Smooth muscle cell (in vitro differentiated cells): ENCODE results near the gene ALG14. TPM values are rescaled to one million over a fixed set of nuclear protein-coding genes. Genes with fewer than 3 reads are reported as not detected.

Experiments
- DNase-seq: peaks from one replicate; lab custom pipeline; 2025; ENCODE audit not compliant: unreplicated experiment; lab: John Stamatoyannopoulos, UW
- H2AFZ ChIP-seq: fragments of 200-600 bp; sonication (generic); 2 replicates; pipeline ENCODE4 v1.6.0; 2016; ENCODE audit warnings: antibody characterized with exemption, low read depth, mild to moderate bottlenecking
- H3F3A ChIP-seq: fragments of 200-600 bp; sonication (generic); 2 replicates; pipeline ENCODE4 v1.6.0; 2017; ENCODE audit warnings: antibody characterized with exemption, low read depth
- H3K27ac ChIP-seq: fragments of 200-600 bp; sonication (generic); 2 replicates; pipeline ENCODE4 v1.5.1; 2016; ENCODE audit warnings: low read depth, mild to moderate bottlenecking
- H3K27me3 ChIP-seq: fragments of 200-600 bp; sonication (generic); 2 replicates; pipeline ENCODE4 v1.6.1; 2016; ENCODE audit warnings: low read depth, mild to moderate bottlenecking
- H3K36me3 ChIP-seq: fragments of 200-600 bp; sonication (generic); 2 replicates; pipeline ENCODE4 v1.5.1; 2016; ENCODE audit warnings: low read depth
- H3K4me1 ChIP-seq: fragments of 200-600 bp; sonication (generic); 2 replicates; pipeline ENCODE4 v1.5.1; 2016; ENCODE audit warnings: low read depth
- H3K4me2 ChIP-seq: fragments of 200-600 bp; sonication (generic); 2 replicates; pipeline ENCODE4 v1.6.0; 2016; ENCODE audit warnings: mild to moderate bottlenecking
- H3K4me3 ChIP-seq: fragments of 200-600 bp; sonication (generic); 2 replicates; pipeline ENCODE4 v1.5.1; 2016; ENCODE audit warnings: mild to moderate bottlenecking
- H3K79me2 ChIP-seq: fragments of 200-600 bp; sonication (generic); 2 replicates; pipeline ENCODE4 v1.6.0; 2016; ENCODE audit warnings: low read depth, mild to moderate bottlenecking
- H3K9ac ChIP-seq: fragments of 200-600 bp; sonication (generic); 2 replicates; pipeline ENCODE4 v1.6.0; 2016; ENCODE audit warnings: low read depth
- H3K9me3 ChIP-seq: fragments of 200-600 bp; sonication (generic); replicated peaks from 2 replicates; pipeline ENCODE4 v1.5.1; 2016; ENCODE audit warnings: low read depth
- H4K20me1 ChIP-seq: fragments of 200-600 bp; sonication (generic); 2 replicates; pipeline ENCODE4 v1.6.0; 2016; ENCODE audit warnings: low read depth
- WGBS: methylation state at CpG from one replicate; pipeline ENCODE4 v1.1.7; 2016; ENCODE audit warnings: low lambda C conversion rate; 5-methylcytosine and 5-hydroxymethylcytosine counted together
- polyA plus RNA-seq: library from polyadenylated mRNA; unstranded; fragments of >200 nt; fragmentation: Nextera tagmentation; extraction: Ambion mirVana; gene quantifications from 2 replicates; pipeline ENCODE4 v1.2.1, GENCODE V29; 2016
- total RNA-seq: library from RNA; depleted of rRNA; stranded (reverse); fragments of >200 nt; gene quantifications from 2 replicates; pipeline ENCODE4 v1.2.3, GENCODE V29; 2014
- TF ChIP-seq, protein P1 (sequence below): fragments of 200-600 bp; sonication (generic); IDR thresholded peaks from 2 replicates; pipeline ENCODE4 v1.5.1; 2017; ENCODE audit warnings: borderline replicate concordance, mild to moderate bottlenecking, antibody characterized with exemption; ENCODE audit not compliant: insufficient read depth, poor library complexity, severe bottlenecking

ALG14 gene
- total and polyA plus RNA-seq, 2 experiments from 2014 or later, result 2.4 to 5.5 TPM

DNA sequence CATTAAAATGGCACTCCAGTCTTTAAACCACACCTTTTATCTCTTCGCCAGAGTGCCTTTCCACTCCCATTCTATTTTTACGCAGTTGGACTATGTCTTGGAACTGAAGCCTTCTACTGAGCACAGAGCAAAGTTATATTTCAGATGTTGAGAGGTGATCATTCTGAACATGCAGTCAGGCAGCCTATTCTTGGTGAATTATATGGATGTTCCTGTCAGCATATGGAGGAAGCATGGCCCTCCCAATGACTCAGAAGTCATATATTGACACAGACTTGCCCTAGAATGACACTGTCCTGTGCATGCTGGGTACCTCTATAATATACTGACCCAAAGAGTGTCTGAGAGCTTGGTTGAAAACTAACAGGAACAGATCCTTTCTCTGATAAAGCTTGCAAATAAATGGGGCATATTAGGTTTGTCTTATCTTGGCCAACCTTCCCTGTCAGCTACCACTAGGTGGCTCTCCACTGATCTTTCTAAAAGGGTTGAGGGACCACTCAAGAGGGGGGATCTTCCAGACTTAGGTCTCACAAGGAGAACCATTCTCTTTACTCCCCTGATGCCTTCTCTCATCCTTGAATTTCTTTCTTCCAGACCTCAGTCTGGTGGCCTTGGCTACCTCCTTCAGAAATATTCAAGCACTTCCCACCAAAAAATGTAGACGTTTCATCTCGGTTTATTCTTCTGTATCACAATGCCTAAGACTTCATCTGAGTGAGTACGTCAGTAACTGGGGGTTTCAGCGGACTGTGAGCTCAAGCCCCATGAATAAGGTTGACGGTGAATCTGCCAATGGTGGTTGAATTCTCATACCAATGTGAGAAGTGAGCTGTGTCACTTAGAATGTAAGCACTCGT lies 11.8 kb upstream of the ALG14 start:
- Histone ChIP-seq H3K4me3 (no peak overlapping the region), H2AFZ (no peak overlapping the region), H3K9me3 (no peaks in the 10 kb centered on the region), H3K36me3 (no peaks in the 10 kb centered on the region), H3K4me1 (peaks cover 10% of the 10 kb centered on the region), H3K4me2 (no peak overlapping the region), H3K9ac (no peak overlapping the region), H3K27me3 (no peaks in the 10 kb centered on the region), H3K27ac (no peak overlapping the region), H4K20me1 (no peaks in the 10 kb centered on the region), H3K79me2 (no peaks in the 10 kb centered on the region), H3F3A (peaks cover 4% of the 10 kb centered on the region)
- TF ChIP-seq, protein P1, sequence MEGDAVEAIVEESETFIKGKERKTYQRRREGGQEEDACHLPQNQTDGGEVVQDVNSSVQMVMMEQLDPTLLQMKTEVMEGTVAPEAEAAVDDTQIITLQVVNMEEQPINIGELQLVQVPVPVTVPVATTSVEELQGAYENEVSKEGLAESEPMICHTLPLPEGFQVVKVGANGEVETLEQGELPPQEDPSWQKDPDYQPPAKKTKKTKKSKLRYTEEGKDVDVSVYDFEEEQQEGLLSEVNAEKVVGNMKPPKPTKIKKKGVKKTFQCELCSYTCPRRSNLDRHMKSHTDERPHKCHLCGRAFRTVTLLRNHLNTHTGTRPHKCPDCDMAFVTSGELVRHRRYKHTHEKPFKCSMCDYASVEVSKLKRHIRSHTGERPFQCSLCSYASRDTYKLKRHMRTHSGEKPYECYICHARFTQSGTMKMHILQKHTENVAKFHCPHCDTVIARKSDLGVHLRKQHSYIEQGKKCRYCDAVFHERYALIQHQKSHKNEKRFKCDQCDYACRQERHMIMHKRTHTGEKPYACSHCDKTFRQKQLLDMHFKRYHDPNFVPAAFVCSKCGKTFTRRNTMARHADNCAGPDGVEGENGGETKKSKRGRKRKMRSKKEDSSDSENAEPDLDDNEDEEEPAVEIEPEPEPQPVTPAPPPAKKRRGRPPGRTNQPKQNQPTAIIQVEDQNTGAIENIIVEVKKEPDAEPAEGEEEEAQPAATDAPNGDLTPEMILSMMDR, result peak; percentile 55
- WGBS, result 78% methylated on average over 8 of the region's 8 CpGs
- no peak for DNase-seq

DNA sequence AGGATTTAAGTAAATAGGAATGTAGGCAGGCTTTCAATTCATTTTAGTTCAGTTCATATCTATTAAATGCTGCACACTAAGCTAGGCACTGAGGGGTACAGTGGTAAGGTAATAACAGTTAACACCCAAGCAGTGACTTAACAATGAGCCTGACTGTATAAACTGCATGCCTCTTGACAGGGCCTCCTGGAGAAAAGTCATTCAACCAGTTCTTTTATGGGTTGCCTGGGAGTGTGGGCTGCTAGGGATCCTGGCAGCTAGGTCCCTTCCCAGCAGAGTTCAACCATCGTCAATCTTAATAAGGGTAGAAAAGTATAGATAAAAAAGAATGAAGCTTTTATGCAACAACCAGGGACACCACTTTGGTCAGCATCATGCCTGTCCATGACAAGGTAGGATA lies 8.1 kb upstream of the ALG14 start:
- Histone ChIP-seq H3K27me3 (peaks cover 4% of the 10 kb centered on the region), H3K4me1 (no peaks in the 10 kb centered on the region), H3K79me2 (no peaks in the 10 kb centered on the region), H3K9ac (no peak overlapping the region), H4K20me1 (no peaks in the 10 kb centered on the region), H3K4me3 (no peak overlapping the region), H3K27ac (no peak overlapping the region), H3K36me3 (no peaks in the 10 kb centered on the region), H3F3A (no peaks in the 10 kb centered on the region), H3K9me3 (no peaks in the 10 kb centered on the region), H2AFZ (no peak overlapping the region), H3K4me2 (no peak overlapping the region)
- no peak for DNase-seq
- TF ChIP-seq, protein P1, result no peak
- WGBS, result 71% methylated on average over 1 of the region's 1 CpG

DNA sequence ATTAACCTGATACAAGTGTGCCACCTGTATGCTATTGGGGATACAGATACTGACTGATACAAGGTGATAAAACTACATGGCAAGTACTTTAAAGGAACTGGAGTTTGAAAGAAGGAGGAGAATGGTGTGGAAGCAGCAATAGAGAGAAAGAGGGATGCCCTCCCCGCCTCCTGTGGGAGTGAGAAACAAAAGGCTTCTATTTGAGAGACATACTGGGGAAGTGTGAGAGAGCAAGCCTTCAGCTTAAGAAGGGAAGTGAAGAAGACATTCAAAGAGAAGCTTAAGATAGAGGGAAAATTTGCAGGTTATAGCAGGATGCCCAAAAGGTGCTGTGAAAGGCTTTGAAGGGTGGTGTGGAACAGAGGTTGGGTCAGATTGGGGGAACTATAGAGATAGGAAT lies 7.7 kb upstream of the ALG14 start:
- Histone ChIP-seq H3K9me3 (no peaks in the 10 kb centered on the region), H3K9ac (no peak overlapping the region), H3K4me3 (no peak overlapping the region), H3K4me1 (no peaks in the 10 kb centered on the region), H3K27ac (no peak overlapping the region), H3F3A (no peaks in the 10 kb centered on the region), H4K20me1 (no peaks in the 10 kb centered on the region), H3K79me2 (no peaks in the 10 kb centered on the region), H3K27me3 (peaks cover 4% of the 10 kb centered on the region), H2AFZ (no peak overlapping the region), H3K4me2 (no peak overlapping the region), H3K36me3 (no peaks in the 10 kb centered on the region)
- no peak for DNase-seq
- TF ChIP-seq, protein P1, result no peak
- WGBS, result 71% methylated on average over 1 of the region's 1 CpG

DNA sequence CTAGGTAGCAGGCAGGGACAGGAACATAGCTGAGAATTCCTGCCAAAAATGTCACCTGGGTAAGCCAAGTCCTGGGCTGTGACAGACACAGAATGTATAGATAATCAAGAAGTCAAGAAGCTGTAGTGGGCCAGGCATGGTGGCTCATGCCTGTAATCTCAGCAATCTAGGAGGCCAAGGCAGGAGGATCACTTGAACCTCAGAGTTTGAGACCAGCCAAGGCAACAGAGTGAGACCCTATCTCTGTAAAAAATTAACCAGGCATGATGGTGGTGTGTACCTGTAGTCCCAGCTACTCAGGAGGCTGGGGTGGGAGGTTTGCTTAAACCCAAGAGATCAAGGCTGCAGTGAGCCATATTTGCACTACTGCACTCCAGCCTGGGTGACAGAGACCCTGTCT lies 3.3 kb upstream of the ALG14 start:
- H4K20me1 ChIP-seq, result no peaks in the 10 kb centered on the region

More for the DNA sequence above, 3.3 kb upstream of the ALG14 start:
- Histone ChIP-seq H2AFZ (no peak overlapping the region), H3K4me3 (no peak overlapping the region), H3F3A (no peaks in the 10 kb centered on the region), H3K9ac (no peak overlapping the region), H3K4me1 (peaks cover 4% of the 10 kb centered on the region), H3K36me3 (no peaks in the 10 kb centered on the region), H3K27me3 (peaks cover 4% of the 10 kb centered on the region), H3K27ac (no peak overlapping the region), H3K4me2 (no peak overlapping the region), H3K79me2 (no peaks in the 10 kb centered on the region), H3K9me3 (no peaks in the 10 kb centered on the region)
- TF ChIP-seq, protein P1, result no peak
- no peak for DNase-seq
